LNCAP (cell line): ENCODE results near the gene STIL.

Experiments used
- CTCF ChIP-seq: fragments of 450-650 bp; IDR thresholded peaks from 2 replicates; pipeline ENCODE4 v1.5.1; 2017; ENCODE audit warnings: mild to moderate bottlenecking

Gene STIL

DNA sequence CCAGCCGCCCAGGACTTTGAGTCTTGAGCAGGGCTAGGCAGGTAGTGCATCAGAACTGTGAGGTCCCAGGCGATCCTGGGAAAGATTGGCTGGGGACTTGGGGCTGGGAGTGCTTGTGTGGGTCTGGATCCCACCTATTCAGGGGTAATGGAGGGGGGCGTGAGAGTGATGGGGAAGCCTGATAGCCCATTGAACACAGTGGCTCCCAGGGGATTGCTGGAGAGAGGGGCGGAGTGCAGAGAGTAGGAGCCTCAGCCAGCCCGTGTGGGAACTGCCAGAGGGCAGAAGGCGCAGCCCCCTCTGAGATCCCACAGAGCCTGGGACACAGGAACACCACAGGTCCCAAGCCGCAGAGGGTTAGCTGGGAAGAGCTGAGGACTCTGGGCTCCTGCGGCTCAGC, 104.9 kb downstream of the STIL start:
- no peak for TF ChIP-seq CTCF

DNA sequence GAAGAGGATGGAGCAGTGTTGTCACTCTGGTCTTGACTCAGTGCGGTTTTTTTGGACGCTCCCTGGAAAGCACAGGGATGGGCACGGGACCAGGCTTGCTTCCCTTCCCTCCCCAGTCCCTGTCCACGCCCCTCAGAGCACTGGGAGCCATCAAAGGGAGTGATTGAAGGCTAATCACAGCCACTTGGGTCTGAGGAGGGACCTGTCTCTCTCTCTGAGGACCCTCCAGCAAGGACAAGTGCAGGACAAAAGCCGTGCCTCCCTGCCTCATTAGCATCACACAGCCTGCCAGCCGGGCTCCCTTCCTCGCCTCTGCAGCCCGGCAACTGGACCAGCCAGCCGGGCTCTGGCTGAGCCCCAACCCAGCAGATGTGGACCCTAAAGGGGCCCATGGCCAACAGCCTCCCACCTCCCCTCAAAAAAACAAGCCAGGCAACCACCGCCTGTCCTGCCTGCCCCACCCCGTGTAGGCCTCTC, 105.5 kb downstream of the STIL start:
- TF ChIP-seq CTCF, result no peak

DNA sequence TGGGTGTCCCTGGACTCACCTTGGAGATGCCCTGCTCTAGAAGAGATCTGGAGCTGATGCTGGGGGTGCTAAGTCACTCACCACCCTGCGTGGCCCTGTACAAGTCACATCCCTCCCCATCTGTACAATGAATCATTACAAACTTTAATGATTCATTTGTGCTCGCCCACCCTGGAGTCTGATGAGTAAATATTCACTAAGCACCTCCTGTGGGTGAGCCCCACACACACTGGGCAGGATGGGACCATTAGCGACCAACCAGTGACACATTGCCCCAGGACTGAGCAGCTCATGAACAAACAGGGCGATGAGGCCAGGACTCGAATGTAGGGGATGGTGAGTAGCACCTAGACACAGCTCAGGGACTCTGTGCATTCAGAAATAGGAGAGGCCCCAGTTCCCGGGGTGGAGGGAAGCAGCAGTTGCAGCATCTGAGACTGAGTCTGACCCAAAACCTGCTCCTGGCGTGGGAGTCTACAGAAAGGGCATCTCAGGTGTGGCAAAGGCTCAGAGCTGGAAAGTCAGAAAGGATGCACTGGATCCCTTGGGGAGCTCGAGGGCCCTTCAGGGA, 106.1 kb downstream of the STIL start:
- TF ChIP-seq CTCF, result no peak

DNA sequence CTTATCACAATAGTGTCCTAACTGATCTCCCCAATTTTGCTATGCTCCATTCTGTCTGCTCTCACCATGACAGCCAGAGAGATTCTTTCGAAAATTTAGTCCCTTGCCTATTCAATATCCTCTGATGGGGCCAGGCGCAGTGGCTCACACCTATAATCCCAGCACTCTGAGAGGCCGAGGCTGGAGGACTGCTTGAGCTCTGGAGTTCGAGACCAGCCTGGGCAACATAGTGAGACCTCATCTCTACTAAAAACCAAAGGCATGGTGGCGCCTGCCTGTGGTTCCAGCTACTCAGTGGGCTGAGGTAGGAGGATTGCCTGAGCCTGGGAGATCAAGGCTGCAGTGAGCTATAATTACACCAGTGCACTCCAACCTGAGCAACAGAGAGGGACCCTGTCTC, 108.0 kb downstream of the STIL start:
- no peak for TF ChIP-seq CTCF

DNA sequence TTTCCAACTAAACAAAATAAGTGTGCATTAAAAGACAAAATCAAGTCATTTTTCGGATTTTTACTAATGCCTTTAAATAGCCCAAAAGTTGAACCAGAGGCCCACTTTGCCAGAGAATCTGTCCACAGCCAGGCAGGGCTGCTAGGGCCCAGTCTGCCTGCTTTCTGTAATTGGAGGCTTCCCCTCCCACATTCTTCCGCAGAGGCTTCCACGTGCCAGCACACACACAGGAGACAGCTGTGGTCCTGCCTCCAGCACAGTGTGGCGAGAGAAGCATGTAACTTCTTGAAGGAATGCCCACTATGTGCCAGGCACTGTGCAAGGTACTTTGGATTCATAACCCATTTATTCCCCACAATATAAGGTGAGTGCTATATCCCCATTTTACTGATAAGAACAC, 112.8 kb downstream of the STIL start:
- TF ChIP-seq CTCF, result no peak
